Activated CD4-positive, alpha-beta T cell treated with anti-CD3 and anti-CD28 coated beads, Interleukin-10, Interleukin-2, amounts not matched to agents 100 ng/mL and 50 ng/mL, durations not matched to agents 16 hours and 8 hours (primary cell): ENCODE measurements around the gene TMEM106A.
"Not testable (repeated sequence)": the region's sequence is repeated elsewhere in the genome, so short reads cannot be mapped to it uniquely, and the experiment has no call there.

Experiments
- DNase-seq: peaks from one replicate; pipeline ENCODE4 v3.0.0-alpha.2; 2020

The TMEM106A gene

DNA sequence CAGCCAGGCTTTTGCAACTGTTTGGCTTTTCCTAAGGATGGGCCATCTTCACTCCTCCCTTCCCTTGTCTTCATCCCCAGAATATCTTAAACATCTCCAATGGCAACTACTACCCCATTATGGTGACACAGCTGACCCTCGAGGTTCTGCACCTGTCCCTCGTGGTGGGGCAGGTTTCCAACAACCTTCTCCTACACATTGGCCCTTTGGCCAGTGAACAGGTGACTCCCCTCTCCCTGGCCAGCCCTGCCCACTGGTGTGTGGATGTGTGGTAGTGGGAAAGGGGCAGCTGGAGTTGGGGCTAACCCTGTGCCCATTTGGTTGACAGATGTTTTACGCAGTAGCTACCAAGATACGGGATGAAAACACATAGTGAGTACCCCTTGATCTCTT is 4.7 kb downstream of the TMEM106A start:
- no peak for DNase-seq

DNA sequence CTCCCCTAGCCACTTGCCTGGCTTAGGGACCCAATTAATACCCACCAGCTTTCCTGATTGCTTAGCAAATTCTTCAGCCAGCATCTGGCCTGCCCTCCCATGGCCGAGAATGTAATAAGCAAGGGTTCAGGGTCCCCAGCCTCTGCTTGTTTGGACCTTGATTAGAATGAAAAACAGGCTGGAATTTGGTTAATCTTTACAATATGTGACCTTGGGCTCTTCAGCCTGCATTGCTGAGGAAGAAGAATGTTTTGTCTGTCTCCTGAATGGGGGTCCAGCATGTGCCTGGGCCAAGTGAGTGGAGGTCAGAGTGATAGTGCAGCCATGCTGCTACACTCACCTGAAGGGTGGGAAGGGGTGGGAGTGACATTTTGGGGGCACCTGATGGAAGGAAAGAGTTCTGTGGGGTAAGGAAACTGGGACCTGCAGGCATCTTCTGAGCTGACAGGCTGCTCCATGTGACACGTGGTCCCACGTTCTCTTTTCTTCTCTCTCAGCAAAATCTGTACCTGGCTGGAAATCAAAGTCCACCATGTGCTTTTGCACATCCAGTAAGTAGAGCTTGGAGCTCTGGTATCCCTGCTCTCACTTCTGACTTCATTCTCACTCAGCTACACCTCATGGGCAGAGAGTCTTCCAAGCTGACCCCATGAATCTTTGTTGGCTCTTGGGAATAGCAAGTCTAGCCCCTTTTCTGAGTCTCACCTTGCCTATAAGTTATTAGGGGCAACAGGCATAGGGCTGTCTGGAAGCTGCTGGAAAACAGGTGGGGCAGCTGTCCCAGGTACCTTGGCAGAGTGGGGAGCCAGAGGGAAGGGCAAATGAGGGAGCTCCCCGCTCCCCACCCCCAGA is 5.3 kb downstream of the TMEM106A start:
- no peak for DNase-seq

DNA sequence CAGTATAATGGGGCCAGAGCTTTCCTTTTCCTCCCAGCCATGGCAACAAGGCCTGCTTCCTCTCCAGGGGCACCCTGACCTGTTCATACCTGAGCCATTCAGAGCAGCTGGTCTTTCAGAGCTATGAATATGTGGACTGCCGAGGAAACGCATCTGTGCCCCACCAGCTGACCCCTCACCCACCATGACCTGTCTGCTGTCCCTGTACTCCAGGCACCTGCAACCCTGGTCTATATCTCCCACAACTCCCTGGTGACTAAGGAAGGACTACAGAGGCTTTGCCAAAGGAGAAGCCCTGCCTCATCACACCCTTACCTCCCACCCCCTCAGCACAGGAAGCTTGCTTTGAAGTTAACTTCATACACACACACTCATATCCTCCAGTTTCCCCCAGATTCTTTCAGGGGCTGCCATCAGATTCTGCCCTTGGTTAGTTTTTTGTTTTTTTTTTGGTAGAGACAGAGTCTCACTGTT is 6.0 kb downstream of the TMEM106A start:
- DNase-seq: no peak

DNA sequence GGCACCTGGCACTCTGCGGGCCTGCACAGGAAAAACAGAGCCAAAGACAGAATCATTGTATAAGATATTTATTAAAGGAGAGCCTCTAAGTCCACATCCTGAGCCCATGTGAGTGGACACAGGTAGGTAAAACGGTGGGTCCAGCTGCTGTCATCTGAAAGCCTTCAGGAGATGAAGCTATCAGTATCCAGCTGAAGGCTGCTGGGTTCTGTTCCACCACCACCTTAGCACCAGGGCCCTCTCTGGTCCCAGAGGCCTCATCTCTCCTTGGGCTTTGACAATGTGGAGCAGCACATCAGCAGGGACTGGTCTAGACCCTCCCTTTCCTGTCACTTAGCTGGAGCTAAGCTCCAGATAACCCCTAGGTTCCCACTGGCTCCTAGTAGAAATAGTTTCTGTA is 7.3 kb downstream of the TMEM106A start:
- DNase-seq: no peak

DNA sequence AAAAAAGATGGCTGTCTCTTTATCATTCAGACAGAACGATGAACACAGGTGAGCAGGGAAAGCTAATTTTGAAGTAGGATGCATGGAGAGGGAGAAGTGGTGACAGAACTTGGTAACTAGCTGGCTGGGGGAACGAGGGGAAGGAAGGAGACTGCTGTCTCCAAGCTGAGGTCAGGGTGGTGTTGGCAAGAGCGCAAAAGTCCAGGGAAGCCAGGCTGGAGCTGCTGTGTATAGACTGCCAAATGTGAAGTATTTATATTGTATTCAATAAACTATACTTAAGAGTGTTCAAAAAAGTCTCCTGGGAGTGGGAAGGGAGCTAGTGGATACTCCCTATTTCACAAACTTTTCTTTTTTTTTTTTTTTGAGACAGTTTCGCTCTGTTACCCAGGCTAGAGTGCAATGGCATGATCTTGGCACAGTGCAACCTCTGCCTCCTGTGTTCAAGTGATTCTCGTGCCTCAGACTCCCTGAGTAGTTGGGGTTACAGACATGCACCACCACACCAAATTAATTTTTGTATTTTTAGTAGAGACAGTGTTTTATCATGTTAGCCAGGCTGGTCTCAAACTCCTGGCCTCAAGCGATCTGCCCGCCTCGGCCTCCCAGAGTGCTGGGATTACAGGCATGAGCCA is 8.2 kb downstream of the TMEM106A start:
- no peak for DNase-seq

DNA sequence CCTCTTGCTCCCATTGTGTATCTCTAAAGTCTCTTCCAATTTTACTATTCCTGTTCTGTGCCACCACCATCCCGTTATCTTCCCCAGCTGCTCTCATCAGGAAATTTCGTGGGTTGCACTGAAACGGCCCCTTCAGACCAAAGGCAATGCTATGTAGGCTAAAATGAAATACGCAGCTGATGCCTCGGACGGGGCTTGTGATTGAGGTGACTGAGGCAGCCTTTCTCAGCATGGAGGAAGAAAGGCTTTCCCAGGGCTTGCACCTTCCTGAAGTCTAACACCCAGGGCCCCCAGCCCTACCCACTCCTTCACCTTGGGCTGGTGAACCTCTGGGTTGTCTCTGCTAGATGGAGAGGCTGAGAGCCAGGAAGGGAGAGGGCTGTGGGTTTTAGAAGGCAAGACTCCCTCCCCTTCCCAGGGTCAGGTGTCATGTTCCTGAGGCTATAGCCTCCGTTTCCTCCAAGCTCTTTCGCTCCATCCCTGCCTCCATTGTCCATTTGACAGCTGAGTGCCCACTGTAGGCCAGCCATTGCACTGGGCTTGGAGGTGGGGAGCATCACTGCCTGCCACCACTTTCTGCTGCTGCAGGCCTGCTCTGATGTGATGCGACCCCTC is 8.9 kb downstream of the TMEM106A start:
- no peak for DNase-seq

DNA sequence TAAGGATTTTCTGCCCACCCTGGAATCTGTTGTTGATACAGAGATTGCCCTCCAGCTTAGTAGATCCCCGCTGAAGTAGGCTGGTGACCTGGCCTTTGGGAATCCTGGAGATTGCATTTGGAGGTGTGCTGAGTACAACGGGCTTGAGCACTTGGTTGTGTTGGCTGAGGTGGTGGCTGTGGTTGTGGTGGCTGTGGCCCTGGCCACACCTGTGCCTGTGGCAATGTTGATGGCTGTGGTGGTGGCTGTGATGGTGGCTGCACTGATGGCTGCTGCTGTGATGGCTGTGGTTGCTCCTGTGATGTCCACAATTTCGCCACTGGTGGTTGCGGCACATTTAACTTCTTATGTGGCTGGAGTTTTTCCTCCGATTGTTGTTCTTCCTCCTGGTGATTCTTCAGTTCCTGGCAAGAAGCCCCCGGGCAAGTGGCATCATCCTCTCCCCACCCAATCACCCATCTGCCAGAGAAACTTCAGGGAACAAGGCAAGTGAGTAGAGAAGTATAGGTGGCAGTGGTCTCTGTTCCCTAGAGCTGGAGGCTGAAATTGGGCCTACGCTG is 12.6 kb downstream of the TMEM106A start:
- no peak for DNase-seq

DNA sequence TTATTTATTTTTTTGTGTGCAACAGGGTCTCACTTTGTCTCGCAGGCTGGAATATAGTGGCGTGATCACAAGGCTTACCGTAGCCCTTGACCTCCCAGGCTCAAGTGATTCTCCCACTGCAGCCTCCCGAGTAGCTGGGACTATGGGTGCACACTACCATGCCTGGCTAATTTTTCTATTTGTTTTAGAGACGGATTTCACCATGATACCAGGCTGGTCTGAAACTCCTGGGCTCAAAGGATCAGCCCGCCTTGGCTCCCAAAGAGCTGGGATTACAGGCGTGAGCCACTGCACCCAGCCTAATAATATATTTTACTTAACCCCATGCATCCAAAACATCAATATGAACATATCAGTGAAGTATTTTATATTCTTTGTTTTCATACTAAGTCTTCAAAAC is 14.7 kb downstream of the TMEM106A start:
- DNase-seq: no peak

DNA sequence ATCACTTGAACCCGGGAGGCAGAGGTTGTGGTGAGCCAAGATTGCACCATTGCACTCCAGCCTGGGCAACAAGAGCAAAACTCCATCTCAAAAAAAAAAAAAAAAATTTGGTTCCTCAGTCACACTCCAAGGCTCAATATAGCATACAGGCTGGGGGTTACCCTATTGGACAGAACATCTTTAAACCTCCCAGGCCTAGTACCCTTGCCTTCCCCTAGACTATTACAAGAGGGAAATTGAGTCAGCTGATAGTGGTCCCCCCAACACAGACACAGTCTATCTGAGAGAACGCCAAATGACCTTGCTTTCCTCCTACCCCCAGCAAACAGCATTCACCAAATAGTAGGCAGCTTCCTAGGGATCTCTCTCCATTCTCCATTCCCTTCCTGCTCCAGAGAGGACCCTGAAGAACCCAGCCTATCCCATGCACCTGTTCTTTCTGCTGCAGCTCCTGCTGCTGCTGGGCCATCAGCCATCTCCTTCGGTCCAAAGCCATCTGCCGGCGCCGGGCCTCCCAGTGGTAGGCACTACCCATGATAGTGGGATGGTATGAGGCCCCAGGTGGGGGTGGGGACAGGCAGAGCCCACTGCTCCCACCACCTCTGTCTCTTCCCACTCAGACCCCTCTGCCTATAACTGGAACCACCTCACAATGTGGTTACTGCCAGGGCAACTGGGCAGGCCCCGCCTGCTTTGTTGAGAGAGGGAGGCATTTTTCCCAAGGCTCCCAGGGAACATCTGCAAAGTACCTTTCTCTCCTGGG is 16.5 kb downstream of the TMEM106A start, which contains the start of gene CCDC200:
Gene CCDC200, minus strand, starts transcription at position 604 of the 763 bp plus-strand sequence. Its CDS starts 69 bp downstream, at position 535.
- DNase-seq: not testable (repeated sequence)

DNA sequence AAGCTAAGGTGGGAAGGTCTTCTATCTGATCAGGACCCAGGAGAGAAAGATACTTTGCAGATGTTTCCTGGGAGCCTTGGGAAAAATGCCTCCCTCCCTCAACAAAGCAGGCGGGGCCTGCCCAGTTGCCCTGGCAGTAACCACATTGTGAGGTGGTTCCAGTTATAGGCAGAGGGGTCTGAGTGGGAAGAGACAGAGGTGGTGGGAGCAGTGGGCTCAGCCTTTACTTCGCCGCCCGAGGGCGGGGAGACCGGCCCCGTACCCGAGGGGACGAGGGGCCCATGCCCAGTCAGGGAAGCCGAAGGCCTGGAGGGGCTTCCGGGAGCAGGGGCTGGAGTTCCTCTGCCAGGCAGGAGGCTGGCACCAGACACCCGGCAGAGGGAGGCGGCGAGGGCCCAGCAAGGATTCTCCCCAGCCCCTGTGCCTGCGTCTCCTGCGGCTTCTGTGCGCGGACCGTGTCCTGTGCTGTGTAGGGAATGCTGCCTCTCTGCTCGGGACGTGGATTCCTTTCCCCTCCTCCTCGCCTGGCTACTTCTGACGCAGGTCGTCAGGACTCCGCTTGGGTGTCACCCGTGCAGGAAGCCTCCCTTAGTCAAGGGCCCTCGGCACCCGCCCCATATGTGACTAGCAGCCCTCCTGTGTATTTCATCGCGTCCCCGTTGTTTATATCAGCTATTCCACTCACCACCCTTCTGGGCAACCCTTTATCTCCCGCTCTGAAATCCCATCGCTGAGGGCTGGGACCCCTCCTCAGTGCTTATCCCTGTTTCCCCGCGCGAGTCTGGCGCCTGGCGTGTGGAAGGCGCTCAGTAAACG is 19.7 kb downstream of the TMEM106A start:
- DNase-seq: not testable (repeated sequence)

DNA sequence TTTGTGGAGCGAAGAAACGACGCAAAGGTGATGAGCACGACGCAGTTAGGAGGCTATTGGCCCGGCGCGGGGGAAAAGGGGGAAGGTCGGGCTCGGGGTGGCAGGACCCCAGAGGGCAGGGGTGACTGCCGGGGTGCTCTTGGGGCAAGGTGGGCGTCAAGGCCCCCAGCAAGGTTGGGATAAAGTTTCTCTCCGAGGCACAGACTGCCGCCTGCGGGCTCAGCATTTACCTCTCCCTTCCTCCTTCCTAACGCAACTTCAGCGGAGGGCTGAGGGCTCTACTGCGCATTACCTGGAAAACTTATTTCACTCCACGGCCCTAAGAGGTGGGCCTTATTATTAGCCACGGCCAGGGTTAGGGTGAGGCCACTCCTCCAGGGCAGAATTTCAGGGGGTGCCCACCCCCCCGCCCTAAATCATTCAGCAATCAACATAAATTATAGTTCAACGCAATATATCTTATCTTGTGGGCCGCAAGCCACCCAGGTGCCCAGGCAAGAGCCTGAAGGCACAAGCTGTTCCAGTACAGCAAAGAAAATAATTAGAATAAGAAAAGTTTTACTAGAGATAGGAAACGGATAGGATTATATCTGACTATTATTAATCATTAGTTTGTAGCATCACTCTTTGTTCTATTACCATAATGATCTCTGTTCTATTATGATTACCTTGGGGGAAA is 20.5 kb downstream of the TMEM106A start:
- peak; percentile 30 for DNase-seq

DNA sequence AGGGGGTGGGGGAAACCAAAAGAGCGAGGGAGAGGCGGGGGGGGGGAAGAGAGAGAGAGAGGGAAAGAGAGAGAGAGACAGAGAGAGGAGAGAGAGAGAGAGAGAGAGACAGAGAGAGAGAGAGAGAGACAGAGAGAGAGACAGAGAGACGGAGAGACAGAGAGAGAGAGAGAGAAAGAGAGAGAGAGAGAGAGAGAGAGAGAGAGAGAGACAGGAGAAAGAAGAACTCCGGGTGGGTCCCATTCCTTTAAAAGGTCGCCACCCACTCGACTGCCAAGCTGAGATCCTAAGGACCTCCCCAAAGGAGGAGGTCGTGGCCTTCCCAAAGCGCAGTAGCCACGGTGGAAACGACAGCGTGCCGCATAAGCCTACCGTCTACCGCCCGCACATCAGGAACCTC is 21.6 kb downstream of the TMEM106A start:
- DNase-seq: peak; percentile 54

DNA sequence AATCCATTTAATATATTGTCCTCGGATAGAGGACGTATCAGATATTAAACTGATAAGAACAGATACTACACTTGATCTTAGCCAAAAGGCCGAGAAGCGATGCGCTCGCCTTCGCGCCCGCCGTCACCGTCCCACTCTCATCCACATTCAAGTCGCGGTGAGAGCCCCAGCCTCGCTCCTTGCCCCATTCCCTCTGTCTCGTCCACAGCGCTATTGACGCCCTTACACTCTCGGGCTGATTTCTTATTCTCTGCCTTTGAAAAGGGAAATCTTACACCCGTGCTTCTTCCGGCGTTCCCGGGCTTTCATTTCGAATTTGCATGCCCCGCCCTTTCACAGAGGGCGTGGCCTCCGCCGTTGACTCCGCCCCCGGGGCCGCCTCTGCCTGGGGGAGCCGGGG is 22.2 kb downstream of the TMEM106A start, which contains the start of gene RNU2-1:
Gene RNU2-1, minus strand, starts transcription at position 101 of the 400 bp plus-strand sequence.
- not testable (repeated sequence) for DNase-seq

DNA sequence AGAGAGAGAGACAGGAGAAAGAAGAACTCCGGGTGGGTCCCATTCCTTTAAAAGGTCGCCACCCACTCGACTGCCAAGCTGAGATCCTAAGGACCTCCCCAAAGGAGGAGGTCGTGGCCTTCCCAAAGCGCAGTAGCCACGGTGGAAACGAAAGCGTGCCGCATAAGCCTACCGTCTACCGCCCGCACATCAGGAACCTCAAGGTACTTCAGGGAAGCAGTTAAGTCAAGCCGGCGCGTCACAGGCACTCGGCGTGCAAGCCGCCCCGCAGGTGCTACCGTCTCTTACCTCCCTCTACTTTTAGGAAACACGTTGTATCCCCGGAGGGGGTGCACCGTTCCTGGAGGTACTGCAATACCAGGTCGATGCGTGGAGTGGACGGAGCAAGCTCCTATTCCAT is 27.9 kb downstream of the TMEM106A start:
- not testable (repeated sequence) for DNase-seq

DNA sequence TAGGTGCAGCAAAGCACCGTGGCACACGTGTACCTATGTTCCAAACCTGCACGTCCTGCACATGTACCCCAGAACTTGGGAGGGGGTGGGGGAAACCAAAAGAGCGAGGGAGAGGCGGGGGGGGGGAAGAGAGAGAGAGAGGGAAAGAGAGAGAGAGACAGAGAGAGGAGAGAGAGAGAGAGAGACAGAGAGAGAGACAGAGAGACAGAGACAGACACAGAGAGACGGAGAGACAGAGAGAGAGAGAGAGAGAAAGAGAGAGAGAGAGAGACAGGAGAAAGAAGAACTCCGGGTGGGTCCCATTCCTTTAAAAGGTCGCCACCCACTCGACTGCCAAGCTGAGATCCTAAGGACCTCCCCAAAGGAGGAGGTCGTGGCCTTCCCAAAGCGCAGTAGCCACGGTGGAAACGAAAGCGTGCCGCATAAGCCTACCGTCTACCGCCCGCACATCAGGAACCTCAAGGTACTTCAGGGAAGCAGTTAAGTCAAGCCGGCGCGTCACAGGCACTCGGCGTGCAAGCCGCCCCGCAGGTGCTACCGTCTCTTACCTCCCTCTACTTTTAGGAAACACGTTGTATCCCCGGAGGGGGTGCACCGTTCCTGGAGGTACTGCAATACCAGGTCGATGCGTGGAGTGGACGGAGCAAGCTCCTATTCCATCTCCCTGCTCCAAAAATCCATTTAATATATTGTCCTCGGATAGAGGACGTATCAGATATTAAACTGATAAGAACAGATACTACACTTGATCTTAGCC is 29.1 kb downstream of the TMEM106A start:
- DNase-seq: not testable (repeated sequence)

DNA sequence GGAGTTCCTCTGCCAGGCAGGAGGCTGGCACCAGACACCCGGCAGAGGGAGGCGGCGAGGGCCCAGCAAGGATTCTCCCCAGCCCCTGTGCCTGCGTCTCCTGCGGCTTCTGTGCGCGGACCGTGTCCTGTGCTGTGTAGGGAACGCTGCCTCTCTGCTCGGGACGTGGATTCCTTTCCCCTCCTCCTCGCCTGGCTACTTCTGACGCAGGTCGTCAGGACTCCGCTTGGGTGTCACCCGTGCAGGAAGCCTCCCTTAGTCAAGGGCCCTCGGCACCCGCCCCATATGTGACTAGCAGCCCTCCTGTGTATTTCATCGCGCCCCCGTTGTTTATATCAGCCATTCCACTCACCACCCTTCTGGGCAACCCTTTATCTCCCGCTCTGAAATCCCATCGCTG is 34.8 kb downstream of the TMEM106A start:
- not testable (repeated sequence) for DNase-seq
